ENCODE data around the gene RXRA. TPM values are rescaled to one million over a fixed set of nuclear protein-coding genes. Genes with fewer than 3 reads are reported as not detected.
A peak's percentile ranks its signal among the peaks of the same experiment; 100 is the strongest.

RXRA gene
- total RNA-seq, 1 donor from 2014 or later, result 14.4 TPM

GRCh38 chr9:134445000-134445399 lies 118.7 kb downstream of the RXRA start:
- DNase-seq (ENCODE audit: low read depth, low spot score), result no peak

- peak; percentile 84 for DNase-seq (ENCODE audit: low read depth, low spot score)
Observed at GRCh38 chr9:134449180-134449916, 123.1 kb downstream of the RXRA start.

GRCh38 chr9:134451700-134452458 lies 125.6 kb downstream of the RXRA start:
- no peak for DNase-seq (ENCODE audit: low read depth, low spot score)

GRCh38 chr9:134452728-134453127 lies 126.5 kb downstream of the RXRA start:
- no peak for DNase-seq (ENCODE audit: low read depth, low spot score)

- no peak for DNase-seq (ENCODE audit: low read depth, low spot score)
Observed at GRCh38 chr9:134453776-134454475, 127.7 kb downstream of the RXRA start.

- DNase-seq (ENCODE audit: low read depth, low spot score), result no peak
Observed at GRCh38 chr9:134454476-134454857, 128.2 kb downstream of the RXRA start.

GRCh38 chr9:134455021-134455471 lies 128.8 kb downstream of the RXRA start:
- no peak for DNase-seq (ENCODE audit: low read depth, low spot score)

GRCh38 chr9:134455537-134455933 lies 129.3 kb downstream of the RXRA start:
- no peak for DNase-seq (ENCODE audit: low read depth, low spot score)

- peak; percentile 90 for DNase-seq (ENCODE audit: low read depth, low spot score)
Observed at GRCh38 chr9:134455934-134456755, 129.9 kb downstream of the RXRA start.

- DNase-seq (ENCODE audit: low read depth, low spot score), result no peak
Observed at GRCh38 chr9:134456756-134457305, 130.6 kb downstream of the RXRA start.

GRCh38 chr9:134457321-134458206 lies 131.3 kb downstream of the RXRA start:
- DNase-seq (ENCODE audit: low read depth, low spot score), result no peak

GRCh38 chr9:134458207-134459108 lies 132.2 kb downstream of the RXRA start:
- DNase-seq (ENCODE audit: low read depth, low spot score), result no peak

GRCh38 chr9:134459164-134459563 lies 132.9 kb downstream of the RXRA start:
- DNase-seq (ENCODE audit: low read depth, low spot score), result no peak

- no peak for DNase-seq (ENCODE audit: low read depth, low spot score)
Observed at GRCh38 chr9:134459573-134459972, 133.3 kb downstream of the RXRA start.

GRCh38 chr9:134460206-134460605 lies 134.0 kb downstream of the RXRA start:
- DNase-seq (ENCODE audit: low read depth, low spot score), result no peak

- DNase-seq (ENCODE audit: low read depth, low spot score), result no peak
Observed at GRCh38 chr9:134460896-134461295, 134.6 kb downstream of the RXRA start.

- DNase-seq (ENCODE audit: low read depth, low spot score), result no peak
Observed at GRCh38 chr9:134461426-134461982, 135.2 kb downstream of the RXRA start.

GRCh38 chr9:134462318-134462717 lies 136.1 kb downstream of the RXRA start:
- no peak for DNase-seq (ENCODE audit: low read depth, low spot score)

GRCh38 chr9:134463280-134463679 lies 137.0 kb downstream of the RXRA start:
- no peak for DNase-seq (ENCODE audit: low read depth, low spot score)

Data from pulmonary artery endothelial cell (primary cell).